GM21381 (cell line): ENCODE measurements around the gene IER3IP1.
"Not testable (repeated sequence)": the region's sequence is repeated elsewhere in the genome, so short reads cannot be mapped to it uniquely, and the experiment has no call there.

Experiments
- ATAC-seq: cut with Tn5 transposase; IDR thresholded peaks from one replicate; pipeline ENCODE4 v1.9.1; 2021; ENCODE audit warnings: mild to moderate bottlenecking, moderate library complexity; ENCODE audit not compliant: unreplicated experiment

IER3IP1 gene

GRCh38 chr18:47160256-47160655, 15.9 kb downstream of the IER3IP1 start:
- ATAC-seq, result no peak

DNA sequence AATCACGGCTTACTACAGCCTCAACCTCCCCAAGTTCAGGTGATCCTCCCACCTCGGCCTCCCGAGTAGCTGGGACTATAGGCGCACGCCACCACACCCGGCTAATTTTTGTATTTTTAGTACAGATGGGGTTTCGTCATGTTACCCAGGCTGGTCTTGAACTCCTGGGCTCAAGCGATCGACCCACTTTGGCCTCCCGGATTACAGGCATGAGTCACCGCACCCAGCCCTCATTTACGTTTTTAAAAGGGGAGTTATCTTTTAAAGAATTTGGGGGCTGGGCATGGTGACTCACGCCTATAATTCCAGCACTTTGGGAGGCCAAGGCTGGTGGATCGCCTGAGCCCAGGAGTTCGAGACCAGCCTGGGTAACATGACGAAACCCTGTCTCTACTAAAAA, 17.8 kb downstream of the IER3IP1 start:
- ATAC-seq, result not testable (repeated sequence)

GRCh38 chr18:47151439-47151838, 24.7 kb downstream of the IER3IP1 start:
- no peak for ATAC-seq

DNA sequence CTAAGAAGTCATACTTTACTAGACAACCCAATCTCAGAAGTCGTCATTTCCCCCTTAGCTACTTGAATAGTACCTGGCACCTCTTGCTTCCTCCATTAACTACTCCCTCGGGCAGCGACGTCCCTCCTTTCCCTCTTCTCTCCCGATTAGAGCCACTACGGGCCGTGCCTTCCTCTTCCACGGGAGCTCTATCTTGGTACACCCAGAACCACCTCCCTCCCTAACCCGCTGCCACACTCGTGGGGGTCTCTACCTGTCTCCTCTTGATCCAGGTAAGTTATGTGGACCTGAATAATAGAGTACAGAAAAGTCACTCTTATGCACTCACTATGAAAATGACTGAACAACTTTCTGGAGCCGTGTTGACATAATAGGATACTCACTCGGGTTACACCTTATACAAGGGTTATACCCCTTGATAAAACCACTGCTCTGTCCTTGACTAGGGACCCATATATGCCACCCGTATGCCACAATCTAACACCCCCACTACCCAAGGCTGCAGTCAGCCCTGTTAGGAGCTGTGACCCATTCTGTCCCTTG, 25.3 kb downstream of the IER3IP1 start:
- ATAC-seq, result no peak

DNA sequence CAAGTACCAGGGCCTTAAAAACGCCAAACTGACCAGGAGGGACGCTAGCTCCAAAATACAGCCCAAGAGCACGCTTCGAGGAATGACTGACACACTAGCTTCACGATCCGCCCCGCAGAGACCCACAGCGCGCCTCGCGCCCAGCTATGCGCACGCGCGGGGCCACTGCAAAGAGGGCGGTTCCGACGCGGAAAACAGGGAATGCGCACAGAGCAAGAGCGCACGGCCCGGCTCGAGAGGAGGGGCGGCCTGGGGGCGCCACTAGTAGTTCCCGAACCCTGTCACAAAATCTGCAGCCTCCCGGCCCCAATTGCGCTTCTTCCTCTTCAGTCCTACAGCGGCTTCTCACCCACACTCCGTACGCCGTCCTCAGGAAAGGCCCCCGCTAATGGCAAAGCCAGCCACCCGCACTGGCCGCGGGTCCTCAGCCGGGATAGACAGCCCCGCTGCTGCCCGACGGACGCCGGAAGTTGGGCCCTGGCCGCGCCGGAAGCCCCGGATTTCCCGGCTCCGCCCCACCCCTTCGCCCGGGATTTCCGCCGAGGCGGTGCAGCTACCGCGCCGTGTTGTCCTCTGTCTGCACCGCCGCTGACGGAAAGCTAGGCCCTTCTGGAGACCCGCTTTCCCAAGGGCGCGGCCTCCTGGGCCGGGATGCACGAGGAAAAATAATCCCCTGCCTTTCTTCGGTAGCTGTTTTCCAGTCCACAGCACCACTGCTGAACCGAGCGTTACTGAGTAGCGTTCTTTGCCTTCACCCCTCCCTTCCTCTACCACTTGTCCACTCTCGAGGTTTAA, 25.9 kb downstream of the IER3IP1 start, which contains the start of gene HDHD2:
Gene HDHD2 (minus strand): TSS at position 472 of the 795 bp plus-strand sequence. CDS start 14,061 bp downstream, outside the sequence.
- ATAC-seq, result peak; percentile 94

DNA sequence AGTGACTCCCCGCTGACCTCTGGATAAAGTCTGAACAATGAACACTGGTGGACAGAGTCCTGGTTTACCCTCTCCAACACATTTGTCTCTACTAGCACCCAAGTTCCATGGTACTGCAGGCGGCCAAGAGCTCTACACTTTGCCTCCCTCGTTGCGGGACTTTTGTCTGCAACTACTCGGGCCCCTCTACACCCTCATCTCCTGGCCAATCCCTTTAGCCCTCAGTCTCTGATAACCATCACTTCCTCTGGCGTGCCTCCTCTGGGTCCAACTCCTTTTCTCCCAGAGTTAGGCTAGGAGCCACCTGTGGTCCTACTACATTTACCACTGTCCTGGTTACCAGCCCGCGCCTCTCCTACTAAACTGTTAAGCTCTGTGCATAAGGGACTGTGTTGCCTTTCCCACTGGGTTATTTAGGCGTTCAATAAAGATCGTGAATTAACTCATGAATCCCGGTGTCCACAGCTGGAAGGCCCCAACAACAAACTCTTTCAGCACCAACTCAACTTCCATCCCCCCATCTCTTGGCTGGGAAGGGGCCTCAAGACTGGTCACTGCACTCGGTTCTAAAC, 26.6 kb downstream of the IER3IP1 start:
- ATAC-seq, result no peak

DNA sequence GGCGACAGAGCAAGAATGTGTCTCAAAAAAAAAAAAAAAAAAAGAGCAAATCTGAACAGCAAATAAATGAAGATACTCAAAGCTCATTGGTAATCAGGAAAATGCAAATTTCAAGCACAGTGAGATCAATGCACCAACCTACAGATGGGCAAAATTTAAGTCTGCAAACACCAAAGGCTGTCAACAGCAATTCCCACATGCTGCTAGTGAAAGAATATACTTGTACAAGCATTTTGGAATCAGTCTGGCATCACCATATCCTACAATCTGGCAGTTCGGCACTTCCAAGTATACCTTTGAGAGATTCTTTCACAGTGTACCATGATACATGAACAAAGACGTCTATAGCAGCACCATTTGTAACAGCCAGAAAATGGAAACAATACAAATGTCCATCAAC, 30.0 kb downstream of the IER3IP1 start:
- no peak for ATAC-seq

- no peak for ATAC-seq
Measured at GRCh38 chr18:47143899-47144485, 32.2 kb downstream of the IER3IP1 start.

- ATAC-seq, result no peak
Measured at GRCh38 chr18:47143153-47143552, 33.0 kb downstream of the IER3IP1 start.

GRCh38 chr18:47141289-47141688, 34.9 kb downstream of the IER3IP1 start:
- no peak for ATAC-seq

GRCh38 chr18:47121146-47121545, 55.0 kb downstream of the IER3IP1 start:
- ATAC-seq, result no peak

DNA sequence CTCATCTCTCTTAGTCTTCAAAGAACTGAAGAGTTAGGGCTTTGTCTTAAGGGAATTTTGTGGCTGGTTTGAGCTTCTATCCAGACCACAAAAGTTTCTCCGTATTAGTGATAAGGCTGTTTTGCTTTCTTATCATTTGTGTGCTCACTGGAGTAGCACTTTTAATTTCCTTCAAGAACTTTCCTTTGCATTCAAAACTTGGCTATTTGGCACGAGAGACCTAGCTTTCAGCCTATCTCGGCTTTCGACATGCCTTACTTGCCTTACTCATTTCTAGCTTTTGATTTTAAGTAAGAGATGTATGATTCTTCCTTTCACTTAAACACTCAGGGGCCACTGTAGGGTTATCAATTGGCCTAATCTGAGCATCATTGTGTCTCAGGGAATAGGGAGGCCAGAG, 55.7 kb downstream of the IER3IP1 start:
- peak; percentile 90 for ATAC-seq

DNA sequence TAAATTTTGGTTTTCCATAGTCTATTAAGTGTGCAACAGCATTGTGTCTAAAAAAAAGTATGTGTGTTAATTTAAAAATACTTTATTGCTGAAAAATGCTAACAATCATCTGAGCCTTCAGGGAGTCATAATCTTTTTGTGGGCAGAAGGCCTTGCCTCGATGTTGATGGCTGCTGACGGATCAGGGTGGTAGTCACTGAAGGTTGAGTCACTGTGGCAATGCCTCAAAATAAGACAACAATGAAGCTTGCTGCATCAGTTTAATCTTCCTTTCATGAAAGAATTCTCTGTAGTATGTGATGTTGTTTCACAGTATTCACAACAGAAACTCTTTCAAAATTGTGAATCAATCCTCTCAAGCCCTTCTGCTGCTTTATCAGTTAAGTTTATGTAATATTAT, 57.2 kb downstream of the IER3IP1 start:
- ATAC-seq, result no peak

GRCh38 chr18:47115205-47115604, 61.0 kb downstream of the IER3IP1 start:
- no peak for ATAC-seq

GRCh38 chr18:47113796-47114540, 62.2 kb downstream of the IER3IP1 start:
- ATAC-seq, result no peak

GRCh38 chr18:47110492-47111274, 65.5 kb downstream of the IER3IP1 start:
- ATAC-seq, result no peak

GRCh38 chr18:47109720-47110119, 66.4 kb downstream of the IER3IP1 start:
- ATAC-seq, result no peak

DNA sequence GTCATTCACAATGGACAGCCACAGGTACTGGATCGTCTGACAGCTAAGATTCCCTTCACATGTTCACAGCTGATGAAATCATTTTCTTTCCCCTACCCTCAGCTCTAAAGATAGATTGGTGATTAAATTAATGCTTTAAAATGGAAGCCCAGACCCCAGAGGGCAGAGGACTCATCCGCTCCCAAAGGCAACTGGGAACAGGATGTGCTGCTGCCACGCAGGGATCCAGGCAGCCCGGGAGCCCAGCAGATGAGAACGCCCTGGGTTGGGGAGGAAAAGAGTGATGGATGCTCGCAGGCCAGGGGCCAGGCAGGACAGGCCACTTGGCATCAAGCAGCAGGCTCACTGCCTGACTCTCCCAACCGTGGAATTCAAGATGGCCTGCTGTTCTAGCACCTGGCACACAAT, 67.2 kb downstream of the IER3IP1 start:
- no peak for ATAC-seq

DNA sequence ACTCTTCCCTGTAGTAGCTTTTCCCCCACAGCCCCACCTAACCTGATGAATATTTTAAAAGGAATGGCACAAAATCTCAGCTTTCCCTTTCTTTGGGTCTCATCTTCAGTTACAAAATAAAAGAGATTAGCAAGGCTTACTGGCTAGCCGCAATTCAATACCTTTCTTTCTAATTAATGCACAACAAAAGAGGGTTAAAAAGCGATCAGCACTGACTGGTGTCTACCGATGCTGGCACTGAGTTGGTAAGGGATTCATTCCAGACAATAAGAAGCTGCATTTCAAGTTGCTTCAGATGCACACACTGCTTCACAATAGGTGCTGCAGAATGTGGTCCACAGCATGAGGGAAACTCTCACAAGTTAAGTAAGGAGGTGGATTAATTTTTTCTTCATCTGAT, 67.8 kb downstream of the IER3IP1 start:
- ATAC-seq, result no peak
